SJCRH30 (cell line): Measurements from ENCODE around the gene CDH8. TPM values are rescaled to one million over a fixed set of nuclear protein-coding genes. Genes with fewer than 3 reads are reported as not detected.
"Not testable (repeated sequence)": the region's sequence is repeated elsewhere in the genome, so short reads cannot be mapped to it uniquely, and the experiment has no call there.

ENCODE experiments used
- DNase-seq, 2 experiments: peaks; one replicate each; pipeline ENCODE4 v3.0.0-alpha.2; 2015 to 2020
- H3K27ac ChIP-seq: fragments of 250-450 bp; sonication (Bioruptor Pico); 2 replicates; pipeline ENCODE4 v1.5.1; 2020; ENCODE audit warnings: mild to moderate bottlenecking, moderate library complexity
- H3K27me3 ChIP-seq: fragments of 250-450 bp; sonication (Bioruptor Pico); 2 replicates; pipeline ENCODE4 v1.5.1; 2020; ENCODE audit warnings: mild to moderate bottlenecking, moderate library complexity
- H3K36me3 ChIP-seq: fragments of 250-450 bp; sonication (Bioruptor Pico); 2 replicates; pipeline ENCODE4 v1.5.1; 2020; ENCODE audit warnings: mild to moderate bottlenecking, moderate library complexity
- H3K4me1 ChIP-seq: fragments of 250-450 bp; sonication (Bioruptor Pico); 2 replicates; pipeline ENCODE4 v1.5.1; 2020; ENCODE audit warnings: mild to moderate bottlenecking, moderate library complexity
- H3K4me3 ChIP-seq: fragments of 250-450 bp; sonication (Bioruptor Pico); 2 replicates; pipeline ENCODE4 v1.5.1; 2020; ENCODE audit warnings: mild to moderate bottlenecking, moderate library complexity
- H3K9me3 ChIP-seq: fragments of 250-450 bp; sonication (Bioruptor Pico); replicated peaks from 2 replicates; pipeline ENCODE4 v1.5.1; 2020; ENCODE audit warnings: mild to moderate bottlenecking, moderate library complexity
- total RNA-seq: library from RNA; depleted of rRNA; stranded (reverse); fragments of >200 nt; shearing (Covaris generic); gene quantifications from 2 replicates; pipeline ENCODE4 v1.2.3, GENCODE V29; 2014

The CDH8 gene
- total RNA-seq, 1 experiment from 2014 or later = not detected

- H3K36me3 ChIP-seq = no peaks in the 10 kb centered on the region
- no peaks in the 10 kb centered on the region for H3K9me3 ChIP-seq
- H3K27me3 ChIP-seq = no peaks in the 10 kb centered on the region
Observed at GRCh38 chr16:61763013-61763412, 273.2 kb downstream of the CDH8 start.

DNA sequence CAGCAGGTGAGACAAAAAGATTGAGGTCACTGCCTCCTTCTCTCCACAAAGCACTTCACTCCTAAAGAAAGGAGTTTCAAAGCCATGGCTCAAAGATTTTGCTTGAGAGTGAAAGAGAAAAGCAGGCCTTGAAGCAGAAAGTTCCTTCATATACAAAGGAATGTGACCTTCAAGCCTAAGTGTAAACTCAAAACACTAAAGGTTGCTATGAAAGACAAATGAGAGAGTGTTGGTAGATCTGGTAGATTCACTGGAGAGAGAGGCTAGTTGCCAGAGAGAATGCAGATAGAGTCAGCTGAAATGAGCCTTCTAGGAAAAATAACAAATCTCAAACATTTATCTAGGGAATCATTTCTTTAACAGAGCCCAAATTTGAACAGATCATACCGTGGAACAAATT lies 305.2 kb downstream of the CDH8 start:
- DNase-seq = no peak
- no peaks in the 10 kb centered on the region for H3K4me1 ChIP-seq
- no peak overlapping the region for H3K4me3 ChIP-seq
- H3K27ac ChIP-seq = no peak overlapping the region
- no peaks in the 10 kb centered on the region for H3K36me3 ChIP-seq
- H3K27me3 ChIP-seq = peaks cover 6% of the 10 kb centered on the region; the same call in 1 of the 2 replicates
- H3K9me3 ChIP-seq = no peaks in the 10 kb centered on the region

More at GRCh38 chr16:61763013-61763412, 273.2 kb downstream of the CDH8 start:
- Histone ChIP-seq H3K4me3 (no peak overlapping the region), H3K4me1 (no peaks in the 10 kb centered on the region), H3K27ac (no peak overlapping the region)
- DNase-seq = no peak

- Histone ChIP-seq H3K4me3 (no peak overlapping the region), H3K4me1 (no peaks in the 10 kb centered on the region), H3K27ac (no peak overlapping the region), H3K36me3 (no peaks in the 10 kb centered on the region), H3K27me3 (no peaks in the 10 kb centered on the region), H3K9me3 (no peaks in the 10 kb centered on the region)
- DNase-seq = no peak
Observed at GRCh38 chr16:61726701-61727100, 309.5 kb downstream of the CDH8 start.

DNA sequence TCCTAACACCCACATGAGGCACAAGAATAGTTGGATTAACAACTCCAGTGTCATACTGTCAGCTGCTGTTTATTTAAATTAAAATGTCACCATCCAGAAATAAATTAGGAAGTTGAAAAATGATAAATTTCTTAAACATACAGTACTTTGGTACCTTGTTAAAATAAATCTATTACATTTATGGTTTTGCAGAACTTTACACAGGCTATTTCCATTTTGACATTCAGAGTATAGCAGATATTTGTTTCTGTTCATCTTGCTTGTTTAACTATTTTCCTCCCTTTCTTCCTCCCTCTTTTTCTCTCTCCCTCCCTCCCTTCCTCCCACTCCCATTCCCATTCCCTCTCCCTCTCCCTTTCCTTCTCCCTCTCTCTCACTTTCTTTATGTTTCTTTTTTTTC lies 310.1 kb downstream of the CDH8 start:
- no peaks in the 10 kb centered on the region for H3K36me3 ChIP-seq
- no peak overlapping the region for H3K4me3 ChIP-seq
- H3K4me1 ChIP-seq = no peaks in the 10 kb centered on the region
- H3K27ac ChIP-seq = no peak overlapping the region
- no peaks in the 10 kb centered on the region for H3K9me3 ChIP-seq
- H3K27me3 ChIP-seq = no peaks in the 10 kb centered on the region
- DNase-seq = no peak

DNA sequence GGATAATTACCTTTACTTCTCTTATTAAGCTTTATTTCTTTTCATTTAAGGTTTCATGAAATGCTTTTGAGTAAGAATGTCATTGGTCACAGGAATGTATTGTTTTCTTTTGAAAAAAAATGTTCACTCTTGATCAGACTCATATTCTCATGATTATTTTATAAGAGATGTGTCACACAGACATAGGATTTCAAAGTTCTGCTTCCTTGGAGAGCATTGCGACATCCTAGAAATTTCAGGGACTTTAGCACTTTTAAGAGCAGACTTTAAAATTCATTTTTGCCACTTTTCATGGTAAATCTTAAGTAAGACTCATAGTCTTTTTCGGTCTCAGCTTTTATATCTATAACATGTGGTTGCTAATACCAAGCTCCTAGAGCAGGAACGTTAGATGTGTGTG lies 314.7 kb downstream of the CDH8 start:
- DNase-seq = no peak
- Histone ChIP-seq H3K4me3 (no peak overlapping the region), H3K36me3 (no peaks in the 10 kb centered on the region), H3K27me3 (no peaks in the 10 kb centered on the region), H3K4me1 (no peaks in the 10 kb centered on the region), H3K9me3 (no peaks in the 10 kb centered on the region), H3K27ac (no peak overlapping the region)

- H3K4me1 ChIP-seq = no peaks in the 10 kb centered on the region
- no peaks in the 10 kb centered on the region for H3K9me3 ChIP-seq
- H3K27me3 ChIP-seq = no peaks in the 10 kb centered on the region
- DNase-seq = no peak
- H3K27ac ChIP-seq = no peak overlapping the region
- no peaks in the 10 kb centered on the region for H3K36me3 ChIP-seq
- no peak overlapping the region for H3K4me3 ChIP-seq
Observed at GRCh38 chr16:61715393-61715792, 320.8 kb downstream of the CDH8 start.

DNA sequence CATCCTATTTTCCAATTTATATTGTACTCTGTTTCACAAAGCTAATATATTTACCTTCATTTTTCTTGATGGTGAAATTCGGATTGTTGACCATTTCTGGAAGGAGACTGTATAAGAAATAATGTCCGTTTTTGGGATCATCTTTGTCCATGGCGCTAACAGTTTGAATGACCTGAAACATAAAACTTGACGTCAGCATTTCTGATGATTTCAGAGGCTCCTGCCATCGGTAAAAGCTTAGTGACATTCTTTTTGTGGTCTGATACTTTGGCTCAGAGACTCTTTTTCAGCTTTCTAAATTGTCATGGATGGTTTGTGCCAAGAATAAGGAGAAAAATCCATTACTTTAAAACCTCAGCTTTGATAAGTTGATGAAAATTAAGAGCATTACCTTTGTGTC lies 322.5 kb downstream of the CDH8 start:
- no peak overlapping the region for H3K4me3 ChIP-seq
- no peaks in the 10 kb centered on the region for H3K9me3 ChIP-seq
- no peaks in the 10 kb centered on the region for H3K36me3 ChIP-seq
- H3K4me1 ChIP-seq = no peaks in the 10 kb centered on the region
- DNase-seq = no peak
- H3K27ac ChIP-seq = no peak overlapping the region
- H3K27me3 ChIP-seq = no peaks in the 10 kb centered on the region

GRCh38 chr16:61699640-61700039 lies 336.6 kb downstream of the CDH8 start:
- not testable (repeated sequence) for H3K4me1 ChIP-seq, H3K36me3 ChIP-seq, H3K27me3 ChIP-seq, H3K9me3 ChIP-seq, H3K4me3 ChIP-seq, DNase-seq, H3K27ac ChIP-seq

- no peaks in the 10 kb centered on the region for H3K9me3 ChIP-seq
- H3K36me3 ChIP-seq = no peaks in the 10 kb centered on the region
- no peaks in the 10 kb centered on the region; the same call in 1 of the 2 replicates for H3K4me1 ChIP-seq
- DNase-seq = no peak
- H3K27me3 ChIP-seq = no peaks in the 10 kb centered on the region
- H3K27ac ChIP-seq = no peak overlapping the region
- H3K4me3 ChIP-seq = no peak overlapping the region
Observed at GRCh38 chr16:61684541-61684940, 351.7 kb downstream of the CDH8 start.

DNA sequence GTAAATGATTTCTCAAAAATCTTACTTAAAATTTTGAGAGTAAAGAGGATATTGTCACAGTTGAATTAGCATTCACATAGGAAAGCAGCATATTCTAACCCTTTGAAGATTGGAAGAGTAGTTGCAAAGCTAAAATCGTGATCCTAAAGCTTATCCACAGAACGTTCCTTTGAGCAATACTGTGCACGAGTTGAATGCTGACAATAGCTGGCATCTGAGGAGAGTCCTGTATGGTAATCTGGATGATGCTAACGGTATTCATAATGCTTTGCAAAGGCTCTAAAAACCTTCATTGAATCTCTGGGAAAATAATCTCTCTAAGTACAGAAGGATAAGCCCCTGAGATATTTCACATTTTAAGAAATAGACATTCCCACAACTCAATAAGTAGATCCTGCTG lies 354.6 kb downstream of the CDH8 start:
- peak in 1 of 2 experiments; percentile 4 for DNase-seq
- peak overlapping the region; percentile 44; the same call in 1 of the 2 replicates for H3K27ac ChIP-seq
- H3K9me3 ChIP-seq = no peaks in the 10 kb centered on the region
- H3K27me3 ChIP-seq = no peaks in the 10 kb centered on the region
- H3K36me3 ChIP-seq = no peaks in the 10 kb centered on the region
- no peaks in the 10 kb centered on the region; the same call in 1 of the 2 replicates for H3K4me1 ChIP-seq
- H3K4me3 ChIP-seq = no peak overlapping the region

- H3K36me3 ChIP-seq = no peaks in the 10 kb centered on the region
- DNase-seq = peak in 1 of 2 experiments; percentile 44
- H3K27ac ChIP-seq = peak overlapping the region; percentile 44; the same call in 1 of the 2 replicates
- no peaks in the 10 kb centered on the region; the same call in 1 of the 2 replicates for H3K4me1 ChIP-seq
- H3K4me3 ChIP-seq = no peak overlapping the region
- no peaks in the 10 kb centered on the region for H3K9me3 ChIP-seq
- H3K27me3 ChIP-seq = no peaks in the 10 kb centered on the region
Observed at GRCh38 chr16:61681124-61681523, 355.1 kb downstream of the CDH8 start.

- Histone ChIP-seq H3K4me3 (no peak overlapping the region), H3K27ac (no peak overlapping the region), H3K36me3 (no peaks in the 10 kb centered on the region), H3K9me3 (no peaks in the 10 kb centered on the region), H3K27me3 (no peaks in the 10 kb centered on the region), H3K4me1 (no peaks in the 10 kb centered on the region; the same call in 1 of the 2 replicates)
- DNase-seq = no peak
Observed at GRCh38 chr16:61678182-61678581, 358.1 kb downstream of the CDH8 start.

DNA sequence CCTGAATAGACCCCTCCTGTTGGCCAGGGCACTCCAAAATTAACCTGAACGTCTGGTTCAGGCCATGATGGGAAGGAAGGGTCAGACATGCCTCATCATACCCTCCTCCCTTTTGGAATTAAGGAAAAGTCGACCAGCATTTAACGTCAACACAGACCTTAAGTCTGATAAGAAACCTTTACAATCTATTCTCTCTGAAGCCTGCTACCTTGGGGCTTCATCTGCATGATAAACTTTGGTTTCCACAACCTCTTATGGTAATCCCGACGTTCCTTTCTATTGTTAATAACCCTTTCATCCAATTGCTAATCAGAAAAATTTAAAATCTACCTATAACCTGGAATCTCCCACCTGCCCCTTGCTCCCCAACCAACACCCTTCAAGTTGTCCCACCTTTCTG lies 358.5 kb downstream of the CDH8 start:
- Histone ChIP-seq H3K4me3 (no peak overlapping the region), H3K27me3 (no peaks in the 10 kb centered on the region), H3K27ac (no peak overlapping the region), H3K4me1 (no peaks in the 10 kb centered on the region; the same call in 1 of the 2 replicates), H3K36me3 (no peaks in the 10 kb centered on the region), H3K9me3 (no peaks in the 10 kb centered on the region)
- no peak for DNase-seq

- DNase-seq = no peak
- Histone ChIP-seq H3K27ac (no peak overlapping the region), H3K4me3 (no peak overlapping the region), H3K9me3 (no peaks in the 10 kb centered on the region), H3K36me3 (no peaks in the 10 kb centered on the region), H3K27me3 (no peaks in the 10 kb centered on the region), H3K4me1 (no peaks in the 10 kb centered on the region; the same call in 1 of the 2 replicates)
Observed at GRCh38 chr16:61676740-61677139, 359.5 kb downstream of the CDH8 start.

GRCh38 chr16:61671161-61671560 lies 365.1 kb downstream of the CDH8 start:
- no peak overlapping the region for H3K27ac ChIP-seq
- no peaks in the 10 kb centered on the region for H3K9me3 ChIP-seq
- no peaks in the 10 kb centered on the region for H3K27me3 ChIP-seq
- DNase-seq = no peak
- no peaks in the 10 kb centered on the region for H3K36me3 ChIP-seq
- H3K4me3 ChIP-seq = no peak overlapping the region
- no peaks in the 10 kb centered on the region for H3K4me1 ChIP-seq

GRCh38 chr16:61665512-61665911 lies 370.7 kb downstream of the CDH8 start:
- DNase-seq = no peak
- Histone ChIP-seq H3K4me1 (no peaks in the 10 kb centered on the region), H3K36me3 (no peaks in the 10 kb centered on the region), H3K4me3 (no peak overlapping the region), H3K9me3 (no peaks in the 10 kb centered on the region), H3K27ac (no peak overlapping the region), H3K27me3 (no peaks in the 10 kb centered on the region)
